Activated naive CD8-positive, alpha-beta T cell treated with anti-CD3 and anti-CD28 coated beads for 36 hours (primary cell): Measurements from ENCODE around the gene ASPG. TPM values are rescaled to one million over a fixed set of nuclear protein-coding genes. Genes with fewer than 3 reads are reported as not detected.

Experiments used
- DNase-seq: peaks from one replicate; pipeline ENCODE4 v3.0.0; 2021
- H3K27ac Mint-ChIP-seq: one replicate; pipeline ENCODE4 v1.8.0; 2022; ENCODE audit warnings: mild to moderate bottlenecking, moderate library complexity, mixed read lengths
- H3K27me3 Mint-ChIP-seq: one replicate; pipeline ENCODE4 v1.8.0; 2022; ENCODE audit warnings: mild to moderate bottlenecking, mixed read lengths
- H3K36me3 Mint-ChIP-seq: one replicate; pipeline ENCODE4 v1.8.0; 2021; ENCODE audit warnings: mild to moderate bottlenecking, mixed read lengths
- H3K4me1 Mint-ChIP-seq: one replicate; pipeline ENCODE4 v1.8.0; 2021; ENCODE audit warnings: mixed read lengths
- H3K4me3 Mint-ChIP-seq: one replicate; pipeline ENCODE4 v1.8.0; 2022; ENCODE audit warnings: mild to moderate bottlenecking, moderate library complexity, mixed read lengths
- H3K9me3 Mint-ChIP-seq: one replicate; pipeline ENCODE4 v1.8.0; 2022; ENCODE audit warnings: mixed read lengths
- total RNA-seq, 2 experiments: library from RNA; stranded (reverse); gene quantifications; one replicate each; pipeline ENCODE4 v1.2.3, GENCODE V29; 2021

ASPG gene
- total RNA-seq, 2 experiments from 2014 or later, result not detected

DNA sequence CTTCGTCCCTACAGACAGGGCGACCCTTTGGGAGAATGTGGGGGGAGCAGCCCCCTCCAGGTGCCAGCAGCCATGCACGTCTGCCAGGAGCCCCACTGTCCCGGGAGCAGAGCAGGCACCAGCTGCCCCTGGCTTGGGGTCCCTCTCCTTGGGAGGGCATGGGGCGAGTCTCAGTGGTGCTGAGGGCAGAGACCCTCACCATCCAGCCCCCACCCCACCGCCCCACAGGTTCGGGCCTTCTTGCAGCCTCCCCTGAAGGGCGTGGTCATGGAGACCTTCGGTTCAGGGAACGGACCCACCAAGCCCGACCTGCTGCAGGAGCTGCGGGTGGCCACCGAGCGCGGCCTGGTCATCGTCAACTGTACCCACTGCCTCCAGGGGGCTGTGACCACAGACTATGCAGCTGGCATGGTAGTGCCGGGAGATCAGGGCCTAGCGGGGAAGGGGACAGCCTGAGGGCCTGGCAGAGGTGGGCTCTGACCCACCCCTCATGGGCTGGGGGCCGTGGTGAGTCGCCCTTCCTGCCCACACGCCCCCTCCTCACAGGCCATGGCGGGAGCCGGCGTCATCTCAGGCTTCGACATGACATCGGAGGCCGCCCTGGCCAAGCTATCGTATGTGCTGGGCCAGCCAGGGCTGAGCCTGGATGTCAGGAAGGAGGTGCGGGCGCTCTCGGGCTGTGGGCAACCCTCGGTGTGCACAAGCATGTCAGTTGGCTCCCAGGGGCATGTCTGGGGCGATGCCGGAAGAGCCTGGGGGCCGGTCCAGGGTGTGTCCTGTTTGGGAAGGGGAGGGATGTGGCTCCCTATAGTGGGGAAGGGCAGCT, 18.8 kb downstream of the ASPG start:
- Mint-ChIP-seq H3K9me3 (no peaks in the 10 kb centered on the region), H3K4me3 (no peak overlapping the region), H3K27me3 (no peaks in the 10 kb centered on the region), H3K4me1 (no peaks in the 10 kb centered on the region), H3K27ac (no peak overlapping the region), H3K36me3 (no peaks in the 10 kb centered on the region)
- no peak for DNase-seq

DNA sequence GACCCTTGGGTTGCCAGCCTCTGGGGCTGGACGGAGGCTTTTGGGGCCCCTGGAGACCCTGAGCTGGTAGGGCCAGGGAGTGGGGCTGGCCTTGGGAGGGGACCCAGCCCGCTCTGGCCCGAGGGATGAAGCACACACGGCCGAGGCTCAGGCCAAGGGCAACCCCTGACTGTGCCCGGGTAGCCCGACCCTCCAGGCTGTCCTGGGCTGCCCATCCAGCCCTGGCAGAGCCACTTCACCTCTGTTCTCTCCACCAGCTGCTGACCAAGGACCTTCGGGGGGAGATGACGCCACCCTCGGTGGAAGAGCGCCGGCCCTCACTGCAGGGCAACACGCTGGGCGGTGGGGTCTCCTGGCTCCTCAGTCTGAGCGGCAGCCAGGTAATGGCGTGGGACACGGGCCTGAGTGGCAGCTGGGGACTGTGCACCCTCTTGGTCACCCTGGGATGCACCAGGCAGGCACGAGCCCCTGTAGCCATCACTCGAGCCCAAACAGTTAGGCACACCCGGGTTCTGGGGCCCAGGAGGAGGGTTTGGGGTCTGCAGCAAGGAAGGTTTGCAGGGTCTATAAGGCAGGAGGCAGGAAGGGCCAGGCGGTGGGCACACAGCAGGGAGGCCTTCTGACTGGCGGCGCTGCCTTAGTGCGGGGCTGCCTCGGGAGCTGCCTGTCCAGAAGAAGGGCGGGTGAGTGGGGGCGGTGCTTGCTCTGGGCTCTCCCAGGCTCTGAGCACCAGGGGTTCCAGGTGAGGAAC, 19.7 kb downstream of the ASPG start:
- peak; percentile 0 for DNase-seq
- no peaks in the 10 kb centered on the region for H3K4me1 Mint-ChIP-seq
- H3K36me3 Mint-ChIP-seq, result no peaks in the 10 kb centered on the region
- no peaks in the 10 kb centered on the region for H3K9me3 Mint-ChIP-seq
- no peaks in the 10 kb centered on the region for H3K27me3 Mint-ChIP-seq
- no peak overlapping the region for H3K4me3 Mint-ChIP-seq
- H3K27ac Mint-ChIP-seq, result no peak overlapping the region

DNA sequence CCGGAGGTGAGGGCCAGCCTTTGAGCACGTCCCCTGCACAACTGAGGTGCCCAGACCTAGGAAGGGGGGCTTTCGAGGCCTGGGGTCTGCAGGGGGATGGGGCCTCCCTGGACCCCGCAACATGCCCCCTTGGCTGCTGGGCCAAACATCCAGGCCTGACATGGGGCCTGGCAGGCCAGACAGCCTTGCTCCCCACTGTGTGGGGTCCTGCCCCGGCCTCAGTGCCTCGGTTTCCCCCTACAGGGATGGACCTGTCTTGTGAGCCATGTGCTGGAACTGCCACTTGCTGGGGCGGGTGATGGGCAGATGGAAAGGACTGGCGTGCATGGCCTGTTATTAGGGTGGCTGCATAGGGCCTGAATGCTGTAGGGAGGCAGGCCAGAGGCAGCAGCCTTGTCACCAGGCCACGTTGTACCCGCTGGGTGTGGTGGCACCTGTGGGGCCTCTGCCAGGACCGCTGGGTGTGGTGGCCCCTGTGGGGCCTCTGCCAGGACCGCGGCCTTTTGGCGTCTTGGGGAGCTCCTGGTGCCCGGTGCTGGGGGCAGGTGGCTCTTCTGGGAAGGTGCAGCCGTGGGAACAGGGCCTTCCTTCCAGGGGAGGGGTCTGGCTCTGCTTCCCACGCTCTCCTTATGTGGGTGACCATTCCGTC, 20.4 kb downstream of the ASPG start:
- Mint-ChIP-seq H3K27ac (no peak overlapping the region), H3K4me3 (no peak overlapping the region), H3K4me1 (no peaks in the 10 kb centered on the region), H3K27me3 (no peaks in the 10 kb centered on the region), H3K36me3 (no peaks in the 10 kb centered on the region), H3K9me3 (no peaks in the 10 kb centered on the region)
- DNase-seq, result peak; percentile 0

DNA sequence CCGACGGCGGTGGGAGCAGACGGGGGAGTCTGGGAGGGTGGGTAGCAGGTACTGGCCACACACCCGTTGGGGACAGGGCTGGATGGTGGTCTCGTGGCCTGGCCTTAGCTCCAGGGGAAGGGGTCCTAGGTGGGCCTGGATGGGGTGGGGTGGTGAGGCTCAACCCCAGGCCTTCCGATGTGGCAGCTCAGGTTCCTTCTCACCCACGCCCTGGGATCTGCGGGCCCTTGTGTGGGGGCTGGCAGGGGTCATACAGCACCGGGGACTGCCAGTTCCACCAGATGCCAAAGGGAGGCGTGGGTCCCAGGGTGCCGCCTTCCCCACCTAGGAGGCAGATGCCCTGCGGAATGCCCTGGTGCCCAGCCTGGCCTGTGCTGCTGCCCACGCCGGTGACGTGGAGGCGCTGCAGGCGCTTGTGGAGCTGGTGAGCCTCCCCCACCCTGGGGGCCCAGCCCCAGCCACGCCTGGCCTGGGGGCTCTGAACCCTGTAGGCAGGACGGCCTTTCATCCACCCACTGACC, 21.0 kb downstream of the ASPG start:
- DNase-seq, result peak; percentile 0
- Mint-ChIP-seq H3K36me3 (no peaks in the 10 kb centered on the region), H3K9me3 (no peaks in the 10 kb centered on the region), H3K4me3 (no peak overlapping the region), H3K27me3 (no peaks in the 10 kb centered on the region), H3K4me1 (no peaks in the 10 kb centered on the region), H3K27ac (no peak overlapping the region)

DNA sequence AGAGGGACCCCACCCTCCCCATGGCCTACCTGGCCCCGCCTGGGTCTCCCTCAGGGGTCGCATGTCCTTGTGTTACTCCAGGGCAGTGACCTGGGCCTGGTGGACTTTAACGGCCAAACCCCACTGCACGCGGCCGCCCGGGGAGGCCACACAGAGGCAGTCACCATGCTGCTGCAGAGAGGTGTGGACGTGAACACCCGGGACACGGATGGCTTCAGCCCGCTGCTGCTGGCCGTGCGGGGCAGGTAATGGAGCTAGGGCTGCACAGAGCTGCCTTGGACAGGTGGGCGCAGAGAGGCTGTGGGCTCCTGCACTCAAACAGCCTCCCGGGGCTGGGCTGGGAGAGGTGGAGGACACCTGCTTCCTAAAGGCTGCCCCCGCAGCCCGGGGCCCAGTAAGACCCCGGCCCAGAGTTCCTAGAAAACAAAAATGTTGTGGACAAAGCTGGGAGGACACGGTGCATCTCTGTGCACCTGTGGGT, 21.6 kb downstream of the ASPG start:
- Mint-ChIP-seq H3K9me3 (no peaks in the 10 kb centered on the region), H3K4me1 (no peaks in the 10 kb centered on the region), H3K27me3 (no peaks in the 10 kb centered on the region), H3K4me3 (no peak overlapping the region), H3K36me3 (no peaks in the 10 kb centered on the region), H3K27ac (no peak overlapping the region)
- peak; percentile 0 for DNase-seq

DNA sequence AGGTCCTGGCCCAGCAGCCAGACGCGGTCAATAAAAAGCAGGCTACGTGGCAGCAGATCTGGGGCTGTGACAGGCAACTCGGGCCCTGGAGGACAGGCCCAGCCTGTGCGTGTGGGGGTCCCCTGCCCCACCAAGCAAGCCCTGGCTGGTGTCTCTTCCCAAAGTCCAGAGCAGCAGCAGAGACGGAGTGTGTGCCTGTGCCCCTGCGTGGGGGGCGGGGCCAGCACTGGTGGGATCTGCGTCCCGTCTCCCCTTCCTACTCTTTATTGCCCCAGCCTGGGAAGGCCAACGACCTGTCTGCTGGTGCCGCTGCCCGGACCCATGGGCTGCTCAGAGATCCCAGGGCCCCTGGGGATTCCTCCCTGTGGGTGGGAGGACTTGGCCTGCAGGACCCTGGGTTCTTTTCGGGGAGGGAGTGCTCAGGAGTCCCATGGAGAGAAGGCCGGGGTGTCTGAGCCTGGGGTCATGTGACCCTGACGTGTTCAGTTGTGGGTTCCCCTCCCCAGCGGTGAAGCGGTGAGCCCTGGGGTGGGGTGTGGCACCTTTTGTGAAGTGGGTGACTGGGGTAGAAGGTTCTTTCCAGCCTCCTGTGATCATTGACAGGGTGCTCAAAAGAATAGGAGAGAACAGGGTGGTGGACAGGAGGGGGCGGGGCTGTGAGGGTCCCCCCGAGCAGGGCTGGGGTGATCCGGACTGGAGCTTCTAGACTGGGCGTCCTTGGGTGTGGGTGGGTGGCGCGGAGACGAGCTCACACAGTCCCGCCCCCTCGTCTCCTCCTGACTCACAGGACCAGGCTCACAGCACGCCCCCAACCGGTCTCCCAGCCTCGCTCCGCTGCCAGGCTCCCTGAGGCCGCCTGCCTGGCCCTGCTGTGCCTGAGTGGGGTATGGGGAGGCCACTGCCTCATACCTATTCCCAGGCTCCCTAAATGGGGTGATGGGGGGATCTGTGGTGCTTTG, 22.4 kb downstream of the ASPG start:
- no peaks in the 10 kb centered on the region for H3K27me3 Mint-ChIP-seq
- no peak overlapping the region for H3K4me3 Mint-ChIP-seq
- no peaks in the 10 kb centered on the region for H3K36me3 Mint-ChIP-seq
- H3K27ac Mint-ChIP-seq, result no peak overlapping the region
- H3K4me1 Mint-ChIP-seq, result no peaks in the 10 kb centered on the region
- H3K9me3 Mint-ChIP-seq, result no peaks in the 10 kb centered on the region
- DNase-seq, result peak; percentile 2

DNA sequence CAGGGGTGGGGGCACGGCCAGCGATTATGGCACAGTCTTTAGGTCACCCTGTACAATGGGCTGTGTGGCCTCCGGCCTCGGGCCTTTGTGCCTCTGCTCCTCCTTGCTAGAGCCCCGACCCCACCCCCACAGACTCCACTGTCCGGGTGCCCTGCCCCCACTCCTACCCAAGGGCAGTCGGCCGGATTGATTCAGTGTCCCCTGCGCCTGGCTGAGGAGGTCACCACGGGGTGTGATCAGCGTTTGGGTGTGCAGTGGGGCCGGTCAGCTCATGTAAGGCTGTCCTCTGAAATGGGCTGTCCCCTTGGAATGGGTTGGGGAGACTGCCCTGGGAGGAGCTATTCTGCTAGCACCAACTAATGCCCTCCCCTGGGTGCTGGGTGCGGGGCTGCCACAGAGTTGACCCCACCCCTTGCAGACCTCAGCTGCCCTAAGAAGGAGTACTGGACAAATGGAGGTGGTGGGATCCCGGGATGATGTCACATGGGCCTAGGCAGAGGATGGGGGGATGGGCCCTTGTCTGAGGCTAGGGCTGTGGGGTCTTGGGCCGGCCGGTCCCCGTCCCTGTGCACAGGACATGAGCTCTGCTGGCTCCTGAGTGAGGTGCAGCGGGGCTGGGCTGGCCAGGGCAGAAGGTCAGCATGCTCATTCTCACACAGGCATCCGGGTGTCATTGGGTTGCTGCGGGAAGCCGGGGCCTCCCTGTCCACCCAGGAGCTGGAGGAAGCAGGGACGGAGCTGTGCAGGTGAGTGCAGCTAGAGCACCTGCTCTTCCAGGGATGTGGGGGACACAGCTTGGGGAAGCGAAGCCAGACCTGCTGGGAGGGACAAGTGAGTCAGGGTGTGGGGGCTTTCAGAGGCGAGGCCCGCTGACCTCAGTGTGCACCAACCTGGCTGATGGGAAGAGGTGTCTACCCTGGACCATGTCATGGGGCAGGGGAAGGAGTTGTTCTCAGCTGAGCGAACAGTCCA, 23.4 kb downstream of the ASPG start:
- Mint-ChIP-seq H3K36me3 (no peaks in the 10 kb centered on the region), H3K27ac (no peak overlapping the region), H3K27me3 (no peaks in the 10 kb centered on the region), H3K4me3 (no peak overlapping the region), H3K9me3 (no peaks in the 10 kb centered on the region), H3K4me1 (no peaks in the 10 kb centered on the region)
- DNase-seq, result no peak

DNA sequence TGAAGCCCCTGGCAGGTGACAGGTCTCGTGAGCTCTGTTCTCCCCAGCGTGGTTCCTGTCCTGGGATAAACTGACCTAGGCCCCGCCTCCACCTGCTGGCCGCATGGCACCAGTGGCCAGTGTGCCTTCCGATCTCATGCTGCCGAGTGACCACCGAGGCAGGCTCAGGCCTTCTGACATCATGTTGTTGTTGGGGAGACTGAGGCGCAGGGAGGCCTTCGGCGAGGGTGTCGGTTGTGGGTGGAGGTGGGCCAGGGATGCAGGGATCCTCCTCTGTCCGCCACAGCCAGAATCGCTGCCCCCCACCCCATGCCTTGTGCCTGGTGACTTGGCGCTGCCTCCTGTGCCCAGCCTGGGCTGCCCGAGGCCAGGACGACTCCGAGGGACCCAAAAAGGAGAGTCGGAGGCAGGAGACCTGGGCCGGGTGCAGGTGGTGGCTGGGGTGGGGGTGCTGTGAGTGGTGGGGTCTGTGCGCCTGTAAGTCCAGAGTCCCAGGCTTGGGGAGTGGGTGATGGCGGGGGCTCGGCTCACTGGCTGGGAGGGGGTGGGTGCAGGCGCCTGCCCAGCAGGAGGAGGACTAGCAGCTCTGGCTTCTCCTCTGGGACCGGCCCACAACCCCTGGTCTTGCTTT, 24.3 kb downstream of the ASPG start:
- Mint-ChIP-seq H3K4me1 (no peaks in the 10 kb centered on the region), H3K9me3 (no peaks in the 10 kb centered on the region), H3K36me3 (no peaks in the 10 kb centered on the region), H3K27me3 (peaks cover 4% of the 10 kb centered on the region), H3K4me3 (no peak overlapping the region), H3K27ac (no peak overlapping the region)
- peak; percentile 0 for DNase-seq

DNA sequence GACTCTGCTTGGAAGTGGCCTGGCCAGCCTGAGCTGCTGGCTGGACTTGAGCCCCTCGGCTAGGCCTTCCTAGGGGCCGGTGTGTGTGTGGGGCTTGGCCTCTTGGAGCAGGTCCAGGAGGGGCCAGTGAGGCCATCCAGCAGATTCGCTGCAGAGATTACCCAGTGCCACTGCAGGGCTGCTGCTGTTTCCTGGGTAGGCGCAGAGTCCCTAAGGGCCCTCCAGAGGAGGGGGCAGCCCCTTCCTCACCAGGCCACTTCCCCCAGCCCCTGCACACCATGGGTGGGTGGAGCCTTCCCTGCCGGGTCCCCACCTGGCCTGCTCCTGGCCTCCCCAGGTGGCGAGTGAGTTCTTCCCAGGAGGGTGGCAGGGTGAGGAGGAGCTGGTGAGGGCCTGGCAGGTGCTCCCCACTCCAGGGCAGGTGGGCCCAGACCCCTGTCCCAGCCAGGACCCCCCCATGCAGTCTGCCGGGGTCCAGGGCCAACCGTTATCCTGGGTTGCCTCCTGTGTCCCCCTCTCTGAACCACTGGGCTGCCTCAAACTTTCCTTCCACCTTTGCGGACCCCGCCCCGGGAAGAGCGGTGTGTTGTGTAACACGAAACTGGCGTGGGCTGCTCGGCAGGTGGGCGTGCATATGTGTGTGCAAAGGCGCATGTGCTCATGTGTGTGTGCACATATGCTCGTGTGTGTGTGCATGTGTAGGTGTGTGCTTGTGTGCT, 25.1 kb downstream of the ASPG start:
- no peak for DNase-seq
- H3K4me1 Mint-ChIP-seq, result no peaks in the 10 kb centered on the region
- H3K27ac Mint-ChIP-seq, result no peak overlapping the region
- H3K4me3 Mint-ChIP-seq, result no peak overlapping the region
- peaks cover 12% of the 10 kb centered on the region for H3K27me3 Mint-ChIP-seq
- no peaks in the 10 kb centered on the region for H3K9me3 Mint-ChIP-seq
- no peaks in the 10 kb centered on the region for H3K36me3 Mint-ChIP-seq

DNA sequence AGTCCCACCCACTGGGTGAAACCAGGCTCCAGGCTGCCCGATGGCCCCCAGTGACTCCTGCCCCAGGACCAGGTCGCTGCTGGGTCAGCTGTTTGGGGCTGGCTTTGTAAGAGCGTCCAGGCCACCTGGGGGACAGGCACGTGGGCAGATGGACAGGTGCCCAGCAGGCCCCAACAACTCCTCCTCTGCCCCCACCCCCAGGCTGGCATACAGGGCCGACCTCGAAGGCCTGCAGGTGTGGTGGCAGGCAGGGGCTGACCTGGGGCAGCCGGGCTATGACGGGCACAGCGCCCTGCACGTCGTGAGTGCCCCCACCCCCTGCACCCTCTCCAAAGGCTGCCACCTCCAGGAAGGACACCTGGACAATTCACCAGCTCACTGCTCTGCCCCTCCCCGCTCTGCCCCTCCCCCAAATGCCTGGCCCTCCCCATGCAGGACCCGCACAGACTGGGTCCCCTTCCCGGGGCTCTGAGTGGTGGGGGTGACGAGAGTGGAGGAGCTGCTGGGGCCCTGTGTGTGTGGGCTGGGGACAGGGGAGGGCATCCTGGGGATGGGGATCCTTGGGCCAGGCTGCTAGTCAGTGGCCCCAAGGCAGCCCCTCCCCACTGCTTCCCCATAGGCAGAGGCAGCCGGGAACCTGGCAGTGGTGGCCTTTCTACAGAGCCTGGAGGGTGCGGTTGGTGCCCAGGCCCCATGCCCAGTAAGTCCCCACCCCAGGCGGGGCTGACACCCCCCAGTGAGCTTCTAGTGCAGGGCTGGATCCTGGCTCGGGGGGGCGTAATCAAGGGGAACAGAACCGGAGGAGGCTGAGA, 26.0 kb downstream of the ASPG start:
- Mint-ChIP-seq H3K4me1 (no peaks in the 10 kb centered on the region), H3K27me3 (peaks cover 19% of the 10 kb centered on the region), H3K4me3 (no peak overlapping the region), H3K27ac (no peak overlapping the region), H3K36me3 (no peaks in the 10 kb centered on the region), H3K9me3 (no peaks in the 10 kb centered on the region)
- peak; percentile 0 for DNase-seq

DNA sequence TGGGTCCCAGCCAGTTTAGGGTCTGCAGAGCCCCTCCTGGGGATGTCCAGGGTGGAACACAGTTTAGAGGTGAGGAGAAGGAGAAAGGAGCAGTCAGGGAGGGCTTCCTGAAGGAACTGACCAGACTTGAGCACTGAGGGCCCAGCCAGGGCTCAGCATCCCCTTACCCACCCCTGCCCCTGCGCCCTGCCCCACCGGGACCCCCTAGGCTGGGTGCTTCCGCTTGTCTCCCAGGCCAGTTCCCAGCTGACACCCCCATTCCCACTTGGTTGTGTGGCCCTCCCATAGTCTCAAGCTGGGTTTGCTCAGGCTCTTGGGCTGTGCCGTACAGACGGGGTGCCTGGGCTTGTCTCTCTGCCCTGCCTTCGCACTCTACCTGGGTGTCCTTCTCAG, 26.6 kb downstream of the ASPG start:
- no peaks in the 10 kb centered on the region for H3K4me1 Mint-ChIP-seq
- H3K27me3 Mint-ChIP-seq, result peaks cover 19% of the 10 kb centered on the region
- no peaks in the 10 kb centered on the region for H3K36me3 Mint-ChIP-seq
- no peaks in the 10 kb centered on the region for H3K9me3 Mint-ChIP-seq
- no peak overlapping the region for H3K4me3 Mint-ChIP-seq
- DNase-seq, result no peak
- no peak overlapping the region for H3K27ac Mint-ChIP-seq
